Natural killer cell (primary cell): ENCODE measurements around the gene DNAH7. TPM values are rescaled to one million over a fixed set of nuclear protein-coding genes. Genes with fewer than 3 reads are reported as not detected.

Source experiments
- ATAC-seq, 3 donors: fragments of 150-1000 bp in 2 of 3; fragments of 200-7000 bp in 1 of 3; cut with Tn5 transposase; 1 replicate in 1 of 3; 2 replicates in 2 of 3; pipeline ENCODE4 v1.10.0; 2021; ENCODE audit warnings: mild to moderate bottlenecking in 2 of 3, moderate library complexity in 2 of 3
- DNase-seq, 2 donors: peaks; one replicate each; pipeline versions ENCODE4 v3.0.0 to v3.0.0-alpha.2; 2013 to 2021; ENCODE audit warnings: mixed read lengths in 1 of 2
- H3K27ac ChIP-seq: one replicate; pipeline ENCODE4 v1.5.1; 2013; ENCODE audit warnings: mild to moderate bottlenecking, low read length
- H3K27me3 ChIP-seq: one replicate; pipeline ENCODE4 v1.6.1; 2013; ENCODE audit warnings: low read length; ENCODE audit not compliant: control insufficient read depth, insufficient read depth
- H3K36me3 ChIP-seq: one replicate; pipeline ENCODE4 v1.6.1; 2013; ENCODE audit warnings: low read length; ENCODE audit not compliant: control insufficient read depth, insufficient read depth
- H3K4me1 ChIP-seq: one replicate; pipeline ENCODE4 v1.6.1; 2013; ENCODE audit warnings: low read length; ENCODE audit not compliant: control insufficient read depth, insufficient read depth
- H3K4me3 ChIP-seq: one replicate; pipeline ENCODE4 v1.5.1; 2013; ENCODE audit warnings: low read length
- H3K9me3 ChIP-seq: one replicate; pipeline ENCODE4 v1.6.1; 2013; ENCODE audit warnings: low read length; ENCODE audit not compliant: control insufficient read depth, insufficient read depth
- H3K27ac Mint-ChIP-seq, 2 donors: one replicate each; pipeline ENCODE4 v1.8.0; 2022; ENCODE audit warnings: mild to moderate bottlenecking in 2 of 2, mixed read lengths in 2 of 2, moderate library complexity in 1 of 2
- H3K27me3 Mint-ChIP-seq, 2 donors: one replicate each; pipeline ENCODE4 v1.8.0; 2022; ENCODE audit warnings: low read depth in 2 of 2, mixed read lengths in 2 of 2
- H3K36me3 Mint-ChIP-seq: one replicate; pipeline ENCODE4 v1.8.0; 2022; ENCODE audit warnings: mixed read lengths
- H3K4me1 Mint-ChIP-seq, 2 donors: one replicate each; pipeline ENCODE4 v1.8.0; 2022; ENCODE audit warnings: mixed read lengths in 2 of 2
- H3K4me3 Mint-ChIP-seq: one replicate; pipeline ENCODE4 v1.8.0; 2022; ENCODE audit warnings: mild to moderate bottlenecking, moderate library complexity, mixed read lengths
- H3K9me3 Mint-ChIP-seq, 2 donors: one replicate each; pipeline ENCODE4 v1.8.0; 2022; ENCODE audit warnings: mixed read lengths in 2 of 2
- CTCF ChIP-seq: fragments of 200-600 bp; IDR thresholded peaks from one replicate; pipeline ENCODE4 v1.8.0; 2022; ENCODE audit warnings: antibody characterized with exemption
- WGBS: methylation state at CpG from one replicate; pipeline ENCODE4 v1.1.7; 2013; ENCODE audit warnings: missing lambda C conversion rate; ENCODE audit not compliant: insufficient coverage; 5-methylcytosine and 5-hydroxymethylcytosine counted together
- intact Hi-C: fragments of 100-400 bp; cut with micrococcal nuclease; formaldehyde crosslinking; loops from one replicate; pipeline ENCODE4 v1.14.2; 2022
- total RNA-seq, 4 donors: library from RNA; stranded (reverse); fragments of 120-200 nt in 1 of 4; gene quantifications; one replicate each; pipeline versions ENCODE4 v1.2.3 to v1.2.4, GENCODE V29; 2013 to 2022

Gene DNAH7
- total RNA-seq, 3 donors from 2014 or later (not counting 1 experiment from before 2014, with no cell fraction given) = 0.07 to 0.20 TPM; not detected in 1

GRCh38 chr2:195903956-195904355 is 164.7 kb downstream of the DNAH7 start:
- ATAC-seq = no peak
- no peaks in the 10 kb centered on the region for H3K36me3 Mint-ChIP-seq

GRCh38 chr2:195902857-195903256 is 165.8 kb downstream of the DNAH7 start:
- no peaks in the 10 kb centered on the region for H3K9me3 ChIP-seq
- no peak overlapping the region for H3K27ac ChIP-seq
- TF ChIP-seq CTCF = no peak
- DNase-seq (no peak), ATAC-seq (no peak)
- Mint-ChIP-seq H3K9me3 (peaks cover 0 to 2% of the 10 kb centered on the region in 2 donors), H3K4me1 (no peaks in the 10 kb centered on the region), H3K36me3 (no peaks in the 10 kb centered on the region), H3K27me3 (no peaks in the 10 kb centered on the region), H3K27ac (no peak overlapping the region), H3K4me3 (no peak overlapping the region)
- no peak overlapping the region for H3K4me3 ChIP-seq
- WGBS = 79% methylated on average over 1 of the region's 1 CpG
- intact Hi-C loops = no loop called here
- H3K4me1 ChIP-seq = no peaks in the 10 kb centered on the region
- no peaks in the 10 kb centered on the region for H3K36me3 ChIP-seq
- H3K27me3 ChIP-seq = peaks cover 2% of the 10 kb centered on the region

More at GRCh38 chr2:195903956-195904355, 164.7 kb downstream of the DNAH7 start:
- intact Hi-C loops = no loop called here
- Mint-ChIP-seq H3K4me1 (no peaks in the 10 kb centered on the region), H3K27me3 (no peaks in the 10 kb centered on the region), H3K4me3 (no peak overlapping the region), H3K27ac (no peak overlapping the region), H3K9me3 (peaks cover 2% of the 10 kb centered on the region in 2 donors)
- DNase-seq = no peak
- peaks cover 2% of the 10 kb centered on the region for H3K27me3 ChIP-seq
- no peaks in the 10 kb centered on the region for H3K4me1 ChIP-seq
- H3K9me3 ChIP-seq = no peaks in the 10 kb centered on the region
- WGBS = 88% methylated on average over 2 of the region's 2 CpGs
- H3K27ac ChIP-seq = no peak overlapping the region
- no peak overlapping the region for H3K4me3 ChIP-seq
- no peak for TF ChIP-seq CTCF
- no peaks in the 10 kb centered on the region for H3K36me3 ChIP-seq

GRCh38 chr2:195899226-195899625 is 169.4 kb downstream of the DNAH7 start:
- Histone ChIP-seq H3K9me3 (no peaks in the 10 kb centered on the region), H3K27ac (no peak overlapping the region), H3K27me3 (peaks cover 2% of the 10 kb centered on the region), H3K4me3 (no peak overlapping the region), H3K4me1 (no peaks in the 10 kb centered on the region), H3K36me3 (no peaks in the 10 kb centered on the region)
- TF ChIP-seq CTCF = no peak
- Mint-ChIP-seq H3K36me3 (no peaks in the 10 kb centered on the region), H3K4me3 (no peak overlapping the region), H3K9me3 (peaks cover 0 to 2% of the 10 kb centered on the region in 2 donors), H3K27me3 (peaks cover 0 to 5% of the 10 kb centered on the region in 2 donors), H3K27ac (no peak overlapping the region), H3K4me1 (no peaks in the 10 kb centered on the region)
- intact Hi-C loops = no loop called here
- DNase-seq (no peak), ATAC-seq (no peak)

- intact Hi-C loops = no loop called here
- H3K9me3 ChIP-seq = no peaks in the 10 kb centered on the region
- TF ChIP-seq CTCF = no peak
- H3K27me3 ChIP-seq = peaks cover 2% of the 10 kb centered on the region
- no peak overlapping the region for H3K27ac ChIP-seq
- Mint-ChIP-seq H3K4me1 (no peaks in the 10 kb centered on the region), H3K9me3 (peaks cover 0 to 2% of the 10 kb centered on the region in 2 donors), H3K36me3 (no peaks in the 10 kb centered on the region), H3K27me3 (peaks cover 0 to 5% of the 10 kb centered on the region in 2 donors), H3K4me3 (no peak overlapping the region), H3K27ac (no peak overlapping the region)
- H3K4me1 ChIP-seq = no peaks in the 10 kb centered on the region
- no peak for DNase-seq
- ATAC-seq = no peak
- WGBS = 60% methylated on average over 9 of the region's 9 CpGs
- no peaks in the 10 kb centered on the region for H3K36me3 ChIP-seq
- H3K4me3 ChIP-seq = no peak overlapping the region
Measured at GRCh38 chr2:195898505-195899191, 170.0 kb downstream of the DNAH7 start.
